Measurements from ENCODE around the gene POC1B.

The POC1B gene

GRCh38 chr12:89453121-89453978, 72.5 kb downstream of the POC1B start:
- TF ChIP-seq SPI1 (IDR thresholded peaks at IDR 0.05; ENCODE audit: low read depth, low read length) (no peak), POLR2A (IDR thresholded peaks at IDR 0.05; ENCODE audit: low read depth, low read length) (no peak), POLR2AphosphoS5 (IDR thresholded peaks at IDR 0.05; ENCODE audit: low read depth, low read length) (no peak), POU2F2 (IDR thresholded peaks at IDR 0.05; ENCODE audit: low read depth, low read length) (no peak)
- no peak for FAIRE-seq
- no peak for DNase-seq (ENCODE audit: insufficient read length, low spot score)

DNA sequence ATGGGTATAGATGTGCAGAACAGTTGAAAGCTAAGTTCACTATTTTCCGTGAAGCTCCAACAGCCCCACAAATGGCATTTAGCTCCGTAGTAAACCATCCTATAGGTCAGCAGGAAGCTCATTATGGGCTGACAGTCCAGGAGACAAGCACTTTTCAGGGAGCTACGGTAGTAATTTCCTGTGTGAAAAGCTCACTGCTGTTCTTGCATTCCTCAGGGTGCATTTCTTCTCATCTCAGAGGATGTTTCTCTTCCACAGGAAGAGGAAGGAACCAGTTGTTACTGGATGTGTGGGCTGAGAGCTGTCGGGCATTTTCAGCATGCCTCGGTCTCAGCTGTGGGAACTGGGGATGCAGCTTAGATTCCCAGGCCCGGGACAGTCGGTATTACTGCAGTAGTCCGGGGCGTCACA, 74.0 kb downstream of the POC1B start:
- no peak for TF ChIP-seq SPI1 (IDR thresholded peaks at IDR 0.05; ENCODE audit: low read depth, low read length)
- TF ChIP-seq PAX5 (IDR thresholded peaks at IDR 0.05; ENCODE audit: insufficient read depth, low read length, severe bottlenecking), result no peak
- TF ChIP-seq POU2F2 (IDR thresholded peaks at IDR 0.05; ENCODE audit: low read depth, low read length), result no peak
- no peak for FAIRE-seq
- DNase-seq (ENCODE audit: insufficient read length, low spot score), result no peak

- no peak for DNase-seq (ENCODE audit: insufficient read length, low spot score)
- TF ChIP-seq TAF1 (IDR thresholded peaks at IDR 0.05; ENCODE audit: low read depth, low read length) (no peak), PAX5 (IDR thresholded peaks at IDR 0.05; ENCODE audit: insufficient read depth, low read length, severe bottlenecking) (no peak), SPI1 (IDR thresholded peaks at IDR 0.05; ENCODE audit: low read depth, low read length) (no peak), POLR2AphosphoS5 (IDR thresholded peaks at IDR 0.05; ENCODE audit: low read depth, low read length) (no peak), POU2F2 (IDR thresholded peaks at IDR 0.05; ENCODE audit: low read depth, low read length) (no peak), POLR2A (IDR thresholded peaks at IDR 0.05; ENCODE audit: low read depth, low read length) (no peak)
- FAIRE-seq, result no peak
Observed at GRCh38 chr12:89450907-89451306, 74.9 kb downstream of the POC1B start.

GRCh38 chr12:89448951-89449371, 76.9 kb downstream of the POC1B start:
- DNase-seq (ENCODE audit: insufficient read length, low spot score) (no peak), FAIRE-seq (no peak)
- no peak for TF ChIP-seq PAX5 (IDR thresholded peaks at IDR 0.05; ENCODE audit: insufficient read depth, low read length, severe bottlenecking)
- no peak for TF ChIP-seq POLR2A (IDR thresholded peaks at IDR 0.05; ENCODE audit: low read depth, low read length)
- TF ChIP-seq SPI1 (IDR thresholded peaks at IDR 0.05; ENCODE audit: low read depth, low read length), result no peak
- TF ChIP-seq POU2F2 (IDR thresholded peaks at IDR 0.05; ENCODE audit: low read depth, low read length), result no peak
- no peak for TF ChIP-seq POLR2AphosphoS5 (IDR thresholded peaks at IDR 0.05; ENCODE audit: low read depth, low read length)
- no peak for TF ChIP-seq TAF1 (IDR thresholded peaks at IDR 0.05; ENCODE audit: low read depth, low read length)

GRCh38 chr12:89448526-89448925, 77.3 kb downstream of the POC1B start:
- TF ChIP-seq POU2F2 (IDR thresholded peaks at IDR 0.05; ENCODE audit: low read depth, low read length), result no peak
- TF ChIP-seq TAF1 (IDR thresholded peaks at IDR 0.05; ENCODE audit: low read depth, low read length), result no peak
- TF ChIP-seq POLR2AphosphoS5 (IDR thresholded peaks at IDR 0.05; ENCODE audit: low read depth, low read length), result no peak
- no peak for TF ChIP-seq SPI1 (IDR thresholded peaks at IDR 0.05; ENCODE audit: low read depth, low read length)
- no peak for TF ChIP-seq POLR2A (IDR thresholded peaks at IDR 0.05; ENCODE audit: low read depth, low read length)
- TF ChIP-seq PAX5 (IDR thresholded peaks at IDR 0.05; ENCODE audit: insufficient read depth, low read length, severe bottlenecking), result no peak
- FAIRE-seq (no peak), DNase-seq (ENCODE audit: insufficient read length, low spot score) (no peak)

DNA sequence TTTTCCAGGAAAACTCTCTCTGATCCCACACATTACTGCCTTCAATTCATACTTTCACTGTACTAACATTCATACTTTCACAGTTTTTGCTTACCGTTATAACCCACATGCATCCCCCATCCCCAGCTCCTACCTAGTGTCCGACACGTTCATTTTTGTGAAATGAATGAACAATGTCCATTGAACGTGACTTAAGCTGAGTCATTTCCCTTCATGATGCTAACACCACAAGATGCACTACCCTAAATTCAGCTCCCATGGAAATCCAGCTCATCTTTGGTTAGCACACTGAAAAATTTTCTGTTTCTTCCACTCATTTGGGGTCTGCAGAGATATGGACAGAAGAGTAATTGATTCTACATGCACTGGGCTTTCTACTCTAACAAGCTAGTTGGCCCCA, 85.9 kb downstream of the POC1B start:
- DNase-seq (ENCODE audit: insufficient read length, low spot score) (no peak), FAIRE-seq (no peak)
- TF ChIP-seq POU2F2 (IDR thresholded peaks at IDR 0.05; ENCODE audit: low read depth, low read length), result no peak
- TF ChIP-seq POLR2A (IDR thresholded peaks at IDR 0.05; ENCODE audit: low read depth, low read length), result no peak
- TF ChIP-seq POLR2AphosphoS5 (IDR thresholded peaks at IDR 0.05; ENCODE audit: low read depth, low read length), result no peak
- no peak for TF ChIP-seq SPI1 (IDR thresholded peaks at IDR 0.05; ENCODE audit: low read depth, low read length)
- no peak for TF ChIP-seq TAF1 (IDR thresholded peaks at IDR 0.05; ENCODE audit: low read depth, low read length)

- TF ChIP-seq POLR2A (IDR thresholded peaks at IDR 0.05; ENCODE audit: low read depth, low read length), result no peak
- no peak for TF ChIP-seq SPI1 (IDR thresholded peaks at IDR 0.05; ENCODE audit: low read depth, low read length)
- no peak for TF ChIP-seq TAF1 (IDR thresholded peaks at IDR 0.05; ENCODE audit: low read depth, low read length)
- no peak for TF ChIP-seq POLR2AphosphoS5 (IDR thresholded peaks at IDR 0.05; ENCODE audit: low read depth, low read length)
- FAIRE-seq, result no peak
- no peak for DNase-seq (ENCODE audit: insufficient read length, low spot score)
Observed at GRCh38 chr12:89437231-89437630, 88.6 kb downstream of the POC1B start.

GRCh38 chr12:89436062-89436461, 89.8 kb downstream of the POC1B start:
- no peak for FAIRE-seq

DNA sequence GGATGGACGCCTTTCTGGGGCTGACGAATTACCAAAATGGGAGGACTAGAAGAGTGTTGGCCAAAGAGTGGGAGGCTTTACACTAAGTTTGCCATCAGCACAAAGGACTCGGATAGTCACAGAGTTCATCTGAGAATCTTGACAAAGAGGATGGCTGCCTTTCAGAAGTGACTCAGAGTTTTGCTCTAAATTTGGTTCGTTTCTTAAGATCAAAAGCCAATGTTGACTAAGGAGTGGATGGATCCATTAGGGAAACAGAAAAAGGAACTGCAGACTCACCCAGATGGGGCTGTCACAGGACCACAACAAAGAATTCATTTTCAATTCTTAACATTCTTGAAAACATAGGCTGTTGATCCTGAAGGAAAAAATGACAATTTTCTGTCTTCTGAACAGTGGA, 92.2 kb downstream of the POC1B start:
- no peak for TF ChIP-seq SPI1 (IDR thresholded peaks at IDR 0.05; ENCODE audit: low read depth, low read length)
- TF ChIP-seq POLR2A (IDR thresholded peaks at IDR 0.05; ENCODE audit: low read depth, low read length), result no peak
- TF ChIP-seq POLR2AphosphoS5 (IDR thresholded peaks at IDR 0.05; ENCODE audit: low read depth, low read length), result no peak
- no peak for FAIRE-seq
- DNase-seq (ENCODE audit: insufficient read length, low spot score), result no peak

More at GRCh38 chr12:89436062-89436461, 89.8 kb downstream of the POC1B start:
- TF ChIP-seq PAX5 (IDR thresholded peaks at IDR 0.05; ENCODE audit: insufficient read depth, low read length, severe bottlenecking), result no peak
- TF ChIP-seq SPI1 (IDR thresholded peaks at IDR 0.05; ENCODE audit: low read depth, low read length), result no peak
- TF ChIP-seq POLR2A (IDR thresholded peaks at IDR 0.05; ENCODE audit: low read depth, low read length), result no peak
- TF ChIP-seq POU2F2 (IDR thresholded peaks at IDR 0.05; ENCODE audit: low read depth, low read length), result no peak
- no peak for TF ChIP-seq POLR2AphosphoS5 (IDR thresholded peaks at IDR 0.05; ENCODE audit: low read depth, low read length)
- no peak for TF ChIP-seq TAF1 (IDR thresholded peaks at IDR 0.05; ENCODE audit: low read depth, low read length)
- no peak for DNase-seq (ENCODE audit: insufficient read length, low spot score)

DNA sequence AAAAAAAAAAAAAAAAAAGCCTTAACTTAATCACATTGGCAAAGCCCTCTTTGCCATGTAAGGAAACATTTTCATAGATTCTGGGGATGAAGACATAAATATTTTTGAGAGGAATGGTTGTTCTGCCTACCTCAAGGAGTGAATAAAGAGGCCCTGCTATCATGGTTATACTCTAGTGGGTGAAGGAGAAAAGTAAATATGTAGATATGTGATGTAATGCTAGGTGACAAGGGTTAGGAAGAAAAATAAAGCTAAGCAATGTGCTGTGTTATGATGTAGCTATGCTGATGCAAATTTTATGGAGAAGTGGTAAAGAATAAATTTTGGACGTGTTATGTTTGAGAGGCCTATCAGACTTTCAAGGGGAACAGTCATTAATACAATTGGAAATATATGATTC, 93.5 kb downstream of the POC1B start:
- DNase-seq (ENCODE audit: insufficient read length, low spot score) (no peak), FAIRE-seq (no peak)
- TF ChIP-seq PAX5 (IDR thresholded peaks at IDR 0.05; ENCODE audit: insufficient read depth, low read length, severe bottlenecking) (no peak), POLR2AphosphoS5 (IDR thresholded peaks at IDR 0.05; ENCODE audit: low read depth, low read length) (no peak), SPI1 (IDR thresholded peaks at IDR 0.05; ENCODE audit: low read depth, low read length) (no peak), POLR2A (IDR thresholded peaks at IDR 0.05; ENCODE audit: low read depth, low read length) (no peak), POU2F2 (IDR thresholded peaks at IDR 0.05; ENCODE audit: low read depth, low read length) (no peak), TAF1 (IDR thresholded peaks at IDR 0.05; ENCODE audit: low read depth, low read length) (no peak)
